Astrocyte (in vitro differentiated cells and primary cell): Measurements from ENCODE around the gene NPTXR. TPM values are rescaled to one million over a fixed set of nuclear protein-coding genes. Genes with fewer than 3 reads are reported as not detected.

Experiments used
- DNase-seq: peaks from one replicate; pipeline ENCODE4 v3.0.0-alpha.2; 2010; ENCODE audit warnings: low read depth
- FAIRE-seq: peaks from 2 replicates; lab custom pipeline; 2011; peaks lifted over from hg19 to GRCh38; lab: Jason Lieb, UNC
- H2AFZ ChIP-seq: 2 replicates; pipeline ENCODE4 v1.6.0; 2012; ENCODE audit warnings: low read depth, low read length, inconsistent platforms
- H3K27ac ChIP-seq: 2 replicates; pipeline ENCODE4 v1.5.1; 2011; ENCODE audit warnings: low read depth, low read length, inconsistent platforms
- H3K27me3 ChIP-seq: 2 replicates; pipeline ENCODE4 v1.6.0; 2011; ENCODE audit warnings: low read length, inconsistent platforms; ENCODE audit not compliant: insufficient read depth
- H3K36me3 ChIP-seq: 2 replicates; pipeline ENCODE4 v1.5.1; 2011; ENCODE audit warnings: low read length, inconsistent platforms; ENCODE audit not compliant: insufficient read depth
- H3K4me1 ChIP-seq: 2 replicates; pipeline ENCODE4 v1.5.1; 2011; ENCODE audit warnings: low read length, inconsistent platforms; ENCODE audit not compliant: insufficient read depth
- H3K4me2 ChIP-seq: 2 replicates; pipeline ENCODE4 v1.6.0; 2012; ENCODE audit warnings: low read length, inconsistent platforms
- H3K4me3 ChIP-seq: 2 replicates; pipeline ENCODE4 v1.5.1; 2011; ENCODE audit warnings: low read depth, mild to moderate bottlenecking, low read length, inconsistent platforms; ENCODE audit not compliant: insufficient read depth
- H3K79me2 ChIP-seq: 2 replicates; pipeline ENCODE4 v1.6.0; 2012; ENCODE audit warnings: mild to moderate bottlenecking, low read length, inconsistent platforms; ENCODE audit not compliant: insufficient read depth
- H3K9ac ChIP-seq: 2 replicates; pipeline ENCODE4 v1.6.0; 2012; ENCODE audit warnings: mild to moderate bottlenecking, low read length, inconsistent platforms
- H3K9me3 ChIP-seq: 2 replicates; pipeline ENCODE4 v1.5.1; 2012; ENCODE audit warnings: low read depth, mild to moderate bottlenecking, low read length, inconsistent platforms; ENCODE audit not compliant: insufficient read depth
- H4K20me1 ChIP-seq: 2 replicates; pipeline ENCODE4 v1.6.0; 2012; ENCODE audit warnings: low read length, inconsistent platforms; ENCODE audit not compliant: insufficient read depth
- H3K27ac Mint-ChIP-seq: one replicate; pipeline ENCODE4 v1.8.0; 2021; ENCODE audit warnings: mild to moderate bottlenecking, mixed read lengths; ENCODE audit not compliant: unreplicated experiment
- H3K27me3 Mint-ChIP-seq: one replicate; pipeline ENCODE4 v1.8.0; 2021; ENCODE audit warnings: low read depth, mixed read lengths; ENCODE audit not compliant: unreplicated experiment
- H3K36me3 Mint-ChIP-seq: one replicate; pipeline ENCODE4 v1.8.0; 2021; ENCODE audit warnings: low read depth, mixed read lengths; ENCODE audit not compliant: unreplicated experiment
- H3K4me1 Mint-ChIP-seq: one replicate; pipeline ENCODE4 v1.8.0; 2021; ENCODE audit warnings: low read depth, mixed read lengths; ENCODE audit not compliant: unreplicated experiment
- H3K4me3 Mint-ChIP-seq: one replicate; pipeline ENCODE4 v1.8.0; 2021; ENCODE audit warnings: mild to moderate bottlenecking, moderate library complexity, mixed read lengths; ENCODE audit not compliant: unreplicated experiment
- H3K9me3 Mint-ChIP-seq: one replicate; pipeline ENCODE4 v1.8.0; 2021; ENCODE audit warnings: mild to moderate bottlenecking, mixed read lengths; ENCODE audit not compliant: unreplicated experiment
- EZH2 ChIP-seq: IDR thresholded peaks from 2 replicates; pipeline ENCODE4 v1.6.1; 2012; ENCODE audit warnings: mild to moderate bottlenecking, low read length, inconsistent platforms; ENCODE audit not compliant: insufficient read depth
- total RNA-seq: library from RNA; stranded (reverse); gene quantifications from 2 replicates; pipeline ENCODE4 v1.2.1, GENCODE V29; 2021
- TF ChIP-seq, protein P1 (sequence below): IDR thresholded peaks from 2 replicates; pipeline ENCODE4 v1.5.1; 2011; ENCODE audit warnings: low read depth, mild to moderate bottlenecking, inconsistent platforms, low read length, moderate library complexity; ENCODE audit not compliant: insufficient read depth

The NPTXR gene
- total RNA-seq, 1 donor from 2014 or later, result 5.4 TPM

DNA sequence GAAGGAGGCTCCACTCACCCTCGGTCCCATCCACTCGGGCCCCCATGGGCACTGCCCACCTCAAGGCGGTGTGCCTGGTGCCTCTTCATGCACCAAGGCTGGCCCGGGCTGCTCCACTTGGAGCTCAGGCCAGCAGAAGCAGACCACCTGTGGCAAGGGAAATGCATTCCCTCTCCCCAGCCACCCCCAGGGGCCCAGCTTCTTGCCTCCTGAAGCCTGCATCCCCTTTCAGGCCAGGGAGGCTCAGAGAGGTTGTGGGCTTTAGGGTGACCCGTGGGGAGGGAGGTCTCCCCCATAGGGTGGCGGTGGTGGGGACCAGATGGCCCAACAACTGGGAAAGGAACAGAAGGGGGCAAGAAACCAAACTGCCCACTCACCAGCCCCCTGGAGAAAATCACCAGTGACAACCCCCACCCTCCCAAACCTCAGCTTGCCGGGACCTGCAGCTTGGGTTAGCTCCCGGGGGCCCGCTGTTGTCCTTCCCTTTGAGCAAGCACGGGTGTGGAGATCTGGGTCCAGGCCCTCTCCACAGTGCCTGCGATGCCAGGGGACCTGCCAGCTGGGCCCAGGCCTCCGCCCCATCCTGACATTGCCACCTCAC, 19.8 kb upstream of the NPTXR start:
- Histone ChIP-seq H3K27ac (no peak overlapping the region), H3K27me3 (no peaks in the 10 kb centered on the region), H3K9ac (no peak overlapping the region), H3K4me2 (no peak overlapping the region), H3K36me3 (no peaks in the 10 kb centered on the region), H2AFZ (no peak overlapping the region), H3K79me2 (peaks cover 17% of the 10 kb centered on the region), H3K9me3 (no peaks in the 10 kb centered on the region), H3K4me3 (no peak overlapping the region), H3K4me1 (peaks cover 13% of the 10 kb centered on the region), H4K20me1 (peaks cover 73% of the 10 kb centered on the region)
- FAIRE-seq (no peak), DNase-seq (no peak)
- no peaks in the 10 kb centered on the region for H3K9me3 Mint-ChIP-seq
- no peak overlapping the region for H3K27ac Mint-ChIP-seq
- peaks cover 3% of the 10 kb centered on the region for H3K4me1 Mint-ChIP-seq
- H3K4me3 Mint-ChIP-seq, result no peak overlapping the region
- H3K36me3 Mint-ChIP-seq, result peaks cover 3% of the 10 kb centered on the region
- no peak for TF ChIP-seq EZH2
- TF ChIP-seq, protein P1, sequence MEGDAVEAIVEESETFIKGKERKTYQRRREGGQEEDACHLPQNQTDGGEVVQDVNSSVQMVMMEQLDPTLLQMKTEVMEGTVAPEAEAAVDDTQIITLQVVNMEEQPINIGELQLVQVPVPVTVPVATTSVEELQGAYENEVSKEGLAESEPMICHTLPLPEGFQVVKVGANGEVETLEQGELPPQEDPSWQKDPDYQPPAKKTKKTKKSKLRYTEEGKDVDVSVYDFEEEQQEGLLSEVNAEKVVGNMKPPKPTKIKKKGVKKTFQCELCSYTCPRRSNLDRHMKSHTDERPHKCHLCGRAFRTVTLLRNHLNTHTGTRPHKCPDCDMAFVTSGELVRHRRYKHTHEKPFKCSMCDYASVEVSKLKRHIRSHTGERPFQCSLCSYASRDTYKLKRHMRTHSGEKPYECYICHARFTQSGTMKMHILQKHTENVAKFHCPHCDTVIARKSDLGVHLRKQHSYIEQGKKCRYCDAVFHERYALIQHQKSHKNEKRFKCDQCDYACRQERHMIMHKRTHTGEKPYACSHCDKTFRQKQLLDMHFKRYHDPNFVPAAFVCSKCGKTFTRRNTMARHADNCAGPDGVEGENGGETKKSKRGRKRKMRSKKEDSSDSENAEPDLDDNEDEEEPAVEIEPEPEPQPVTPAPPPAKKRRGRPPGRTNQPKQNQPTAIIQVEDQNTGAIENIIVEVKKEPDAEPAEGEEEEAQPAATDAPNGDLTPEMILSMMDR, result no peak
- H3K27me3 Mint-ChIP-seq, result peaks cover 6% of the 10 kb centered on the region

DNA sequence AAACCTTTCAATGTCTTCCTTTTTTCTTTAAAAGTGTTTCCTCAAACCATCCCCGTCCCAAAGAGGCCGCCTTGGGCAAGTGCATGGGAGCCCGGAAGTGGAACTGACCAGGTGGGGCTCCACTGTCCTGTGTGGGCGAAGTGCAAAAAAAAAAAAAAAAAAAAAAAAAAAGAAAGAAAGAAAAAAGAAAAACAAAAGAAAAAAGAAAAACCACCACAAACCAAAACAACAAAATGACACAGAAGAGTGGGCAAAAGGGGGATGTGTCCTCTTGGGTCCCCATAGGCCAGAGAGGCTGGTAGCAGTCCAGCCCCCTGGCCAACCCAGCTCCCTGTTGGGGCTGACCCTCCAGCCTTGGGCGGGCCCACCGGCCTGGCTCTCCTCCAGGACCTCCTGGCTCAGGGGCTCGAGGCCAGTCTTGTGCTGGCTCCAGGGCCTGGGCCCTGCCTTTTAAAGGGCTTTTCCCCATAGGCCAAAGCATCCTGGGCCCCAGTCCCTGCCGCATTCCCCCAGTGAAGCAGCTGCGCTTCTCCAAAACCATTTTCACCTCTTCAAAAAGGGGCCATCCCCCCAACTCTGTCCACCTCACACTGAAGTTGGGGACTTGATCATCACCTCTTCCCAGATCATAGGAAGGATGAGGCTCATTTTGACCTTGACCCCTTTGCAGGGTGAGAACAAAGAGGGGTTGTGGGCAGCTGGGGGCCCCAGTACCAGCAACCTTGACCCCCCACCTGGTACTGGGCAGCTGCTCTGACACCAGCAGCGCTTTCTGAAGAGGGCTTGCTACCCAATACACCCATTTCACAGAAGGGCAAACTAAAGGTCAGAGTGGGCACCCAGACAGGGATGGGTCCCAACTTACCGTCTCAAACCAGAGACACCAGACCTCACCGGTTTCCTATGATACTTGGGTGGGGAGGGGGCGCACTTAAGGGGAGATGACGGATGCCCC, 18.8 kb upstream of the NPTXR start:
- H3K27me3 Mint-ChIP-seq, result peaks cover 12% of the 10 kb centered on the region
- no peaks in the 10 kb centered on the region for H3K9me3 ChIP-seq
- no peak overlapping the region for H3K4me3 ChIP-seq
- no peak overlapping the region for H3K27ac Mint-ChIP-seq
- H2AFZ ChIP-seq, result no peak overlapping the region
- H3K79me2 ChIP-seq, result peaks cover 9% of the 10 kb centered on the region
- no peak overlapping the region for H3K4me2 ChIP-seq
- H3K4me3 Mint-ChIP-seq, result no peak overlapping the region
- peaks cover 3% of the 10 kb centered on the region for H3K4me1 Mint-ChIP-seq
- no peak overlapping the region for H3K27ac ChIP-seq
- peaks cover 3% of the 10 kb centered on the region for H3K36me3 Mint-ChIP-seq
- no peaks in the 10 kb centered on the region for H3K9me3 Mint-ChIP-seq
- FAIRE-seq (no peak), DNase-seq (no peak)
- TF ChIP-seq, protein P1, result no peak
- TF ChIP-seq EZH2, result no peak
- no peak overlapping the region for H3K9ac ChIP-seq
- H3K27me3 ChIP-seq, result no peaks in the 10 kb centered on the region
- H3K36me3 ChIP-seq, result no peaks in the 10 kb centered on the region
- H4K20me1 ChIP-seq, result peaks cover 63% of the 10 kb centered on the region
- peaks cover 13% of the 10 kb centered on the region for H3K4me1 ChIP-seq
